Central memory CD8-positive, alpha-beta T cell (primary cell): ENCODE data around the gene ZCWPW2.

Source experiments
- ATAC-seq: fragments of 150-1000 bp; cut with Tn5 transposase; replicated peaks from 2 replicates; pipeline ENCODE4 v1.10.0; 2022; ENCODE audit warnings: mild to moderate bottlenecking, moderate FRiP score, moderate number of reproducible peaks; ENCODE audit not compliant: poor library complexity, severe bottlenecking; ENCODE audit errors: extremely low read depth
- DNase-seq, 2 donors: peaks; one replicate each; pipeline ENCODE4 v3.0.0; 2021; ENCODE audit warnings: low spot score in 2 of 2
- H3K27ac Mint-ChIP-seq: one replicate; pipeline ENCODE4 v1.8.0; 2022; ENCODE audit warnings: low read depth, mild to moderate bottlenecking, moderate library complexity, mixed read lengths
- H3K27me3 Mint-ChIP-seq: one replicate; pipeline ENCODE4 v1.8.0; 2022; ENCODE audit warnings: mixed read lengths
- H3K36me3 Mint-ChIP-seq: one replicate; pipeline ENCODE4 v1.8.0; 2022; ENCODE audit warnings: mild to moderate bottlenecking, moderate library complexity, mixed read lengths; ENCODE audit not compliant: insufficient read depth
- H3K4me1 Mint-ChIP-seq: one replicate; pipeline ENCODE4 v1.8.0; 2022; ENCODE audit warnings: mixed read lengths
- H3K4me3 Mint-ChIP-seq: one replicate; pipeline ENCODE4 v1.8.0; 2022; ENCODE audit warnings: mild to moderate bottlenecking, moderate library complexity, mixed read lengths
- H3K9me3 Mint-ChIP-seq: one replicate; pipeline ENCODE4 v1.8.0; 2022; ENCODE audit warnings: mixed read lengths

The ZCWPW2 gene

GRCh38 chr3:28544831-28545230 is 196.3 kb downstream of the ZCWPW2 start:
- Mint-ChIP-seq H3K4me1 (no peaks in the 10 kb centered on the region), H3K9me3 (peaks cover 6% of the 10 kb centered on the region), H3K36me3 (no peaks in the 10 kb centered on the region), H3K4me3 (no peak overlapping the region), H3K27ac (no peak overlapping the region), H3K27me3 (peaks cover 9% of the 10 kb centered on the region)
- no peak for DNase-seq
- no peak for ATAC-seq

- Mint-ChIP-seq H3K36me3 (no peaks in the 10 kb centered on the region), H3K27ac (no peak overlapping the region), H3K9me3 (peaks cover 5% of the 10 kb centered on the region), H3K27me3 (peaks cover 9% of the 10 kb centered on the region), H3K4me3 (no peak overlapping the region), H3K4me1 (no peaks in the 10 kb centered on the region)
- ATAC-seq: no peak
- DNase-seq: no peak
Observed at GRCh38 chr3:28547677-28548076, 199.2 kb downstream of the ZCWPW2 start.

GRCh38 chr3:28553175-28553574 is 204.7 kb downstream of the ZCWPW2 start:
- no peaks in the 10 kb centered on the region for H3K27me3 Mint-ChIP-seq
- H3K27ac Mint-ChIP-seq: no peak overlapping the region
- ATAC-seq: no peak
- no peak for DNase-seq
- peaks cover 5% of the 10 kb centered on the region for H3K9me3 Mint-ChIP-seq
- H3K4me1 Mint-ChIP-seq: no peaks in the 10 kb centered on the region
- H3K36me3 Mint-ChIP-seq: no peaks in the 10 kb centered on the region
- no peak overlapping the region for H3K4me3 Mint-ChIP-seq

- peaks cover 8% of the 10 kb centered on the region for H3K27me3 Mint-ChIP-seq
- H3K4me3 Mint-ChIP-seq: no peak overlapping the region
- no peaks in the 10 kb centered on the region for H3K36me3 Mint-ChIP-seq
- H3K4me1 Mint-ChIP-seq: no peaks in the 10 kb centered on the region
- no peak for ATAC-seq
- no peak overlapping the region for H3K27ac Mint-ChIP-seq
- DNase-seq: no peak
- H3K9me3 Mint-ChIP-seq: peaks cover 5% of the 10 kb centered on the region
Observed at GRCh38 chr3:28556195-28556594, 207.7 kb downstream of the ZCWPW2 start.

- H3K36me3 Mint-ChIP-seq: peaks cover 2% of the 10 kb centered on the region
- peaks cover 37% of the 10 kb centered on the region for H3K27me3 Mint-ChIP-seq
- H3K4me1 Mint-ChIP-seq: no peaks in the 10 kb centered on the region
- no peak for ATAC-seq
- H3K9me3 Mint-ChIP-seq: no peaks in the 10 kb centered on the region
- no peak overlapping the region for H3K4me3 Mint-ChIP-seq
- H3K27ac Mint-ChIP-seq: no peak overlapping the region
- DNase-seq: no peak
Observed at GRCh38 chr3:28564211-28564610, 215.7 kb downstream of the ZCWPW2 start.

- Mint-ChIP-seq H3K27me3 (peaks cover 45% of the 10 kb centered on the region), H3K27ac (no peak overlapping the region), H3K4me1 (no peaks in the 10 kb centered on the region), H3K36me3 (peaks cover 2% of the 10 kb centered on the region), H3K9me3 (no peaks in the 10 kb centered on the region), H3K4me3 (no peak overlapping the region)
- DNase-seq (no peak), ATAC-seq (no peak)
Observed at GRCh38 chr3:28569357-28569756, 220.8 kb downstream of the ZCWPW2 start.

- Mint-ChIP-seq H3K27ac (no peak overlapping the region), H3K4me3 (no peak overlapping the region), H3K36me3 (no peaks in the 10 kb centered on the region), H3K4me1 (no peaks in the 10 kb centered on the region), H3K27me3 (peaks cover 67% of the 10 kb centered on the region), H3K9me3 (no peaks in the 10 kb centered on the region)
- DNase-seq: no peak
- no peak for ATAC-seq
Observed at GRCh38 chr3:28574036-28574435, 225.5 kb downstream of the ZCWPW2 start.

- DNase-seq (no peak), ATAC-seq (no peak)
- no peak overlapping the region for H3K27ac Mint-ChIP-seq
- H3K9me3 Mint-ChIP-seq: no peaks in the 10 kb centered on the region
- H3K4me1 Mint-ChIP-seq: no peaks in the 10 kb centered on the region
- H3K36me3 Mint-ChIP-seq: no peaks in the 10 kb centered on the region
- H3K27me3 Mint-ChIP-seq: peaks cover 72% of the 10 kb centered on the region
- H3K4me3 Mint-ChIP-seq: no peak overlapping the region
Observed at GRCh38 chr3:28575100-28575745, 226.7 kb downstream of the ZCWPW2 start.
